Activated naive CD4-positive, alpha-beta T cell treated with anti-CD3 and anti-CD28 coated beads, Interleukin-2, amount 50 U/mL, for 24 hours (primary cell): Measurements from ENCODE around the gene PUDP.
A peak's percentile ranks its signal among the peaks of the same experiment; 100 is the strongest.

Experiments
- H3K27ac Mint-ChIP-seq: one replicate; pipeline ENCODE4 v1.8.0; 2021; ENCODE audit warnings: mild to moderate bottlenecking, mixed read lengths
- H3K27me3 Mint-ChIP-seq: one replicate; pipeline ENCODE4 v1.8.0; 2021; ENCODE audit warnings: mixed read lengths
- H3K36me3 Mint-ChIP-seq: one replicate; pipeline ENCODE4 v1.8.0; 2021; ENCODE audit warnings: mixed read lengths
- H3K4me1 Mint-ChIP-seq: one replicate; pipeline ENCODE4 v1.8.0; 2021; ENCODE audit warnings: mixed read lengths
- H3K4me3 Mint-ChIP-seq: one replicate; pipeline ENCODE4 v1.8.0; 2021; ENCODE audit warnings: mild to moderate bottlenecking, mixed read lengths
- H3K9me3 Mint-ChIP-seq: one replicate; pipeline ENCODE4 v1.8.0; 2021; ENCODE audit warnings: mixed read lengths

Gene PUDP

GRCh38 chrX:7076245-7076661, 71.7 kb downstream of the PUDP start:
- no peak overlapping the region for H3K27ac Mint-ChIP-seq
- H3K4me1 Mint-ChIP-seq = peaks cover 17% of the 10 kb centered on the region
- no peaks in the 10 kb centered on the region for H3K27me3 Mint-ChIP-seq
- H3K4me3 Mint-ChIP-seq = no peak overlapping the region
- H3K36me3 Mint-ChIP-seq = peaks cover 8% of the 10 kb centered on the region
- no peaks in the 10 kb centered on the region for H3K9me3 Mint-ChIP-seq

GRCh38 chrX:7074908-7075204, 73.1 kb downstream of the PUDP start:
- Mint-ChIP-seq H3K27ac (no peak overlapping the region), H3K36me3 (peaks cover 8% of the 10 kb centered on the region), H3K4me1 (peaks cover 22% of the 10 kb centered on the region)

GRCh38 chrX:7074148-7074907, 73.6 kb downstream of the PUDP start:
- Mint-ChIP-seq H3K27me3 (no peaks in the 10 kb centered on the region), H3K36me3 (peaks cover 8% of the 10 kb centered on the region), H3K4me1 (peaks cover 27% of the 10 kb centered on the region), H3K4me3 (no peak overlapping the region), H3K27ac (no peak overlapping the region), H3K9me3 (no peaks in the 10 kb centered on the region)

More at GRCh38 chrX:7074908-7075204, 73.1 kb downstream of the PUDP start:
- H3K9me3 Mint-ChIP-seq = no peaks in the 10 kb centered on the region
- H3K4me3 Mint-ChIP-seq = no peak overlapping the region
- H3K27me3 Mint-ChIP-seq = no peaks in the 10 kb centered on the region

GRCh38 chrX:7073336-7073735, 74.6 kb downstream of the PUDP start:
- H3K4me1 Mint-ChIP-seq = peaks cover 37% of the 10 kb centered on the region
- H3K36me3 Mint-ChIP-seq = peaks cover 5% of the 10 kb centered on the region
- H3K4me3 Mint-ChIP-seq = no peak overlapping the region
- H3K27me3 Mint-ChIP-seq = no peaks in the 10 kb centered on the region
- no peak overlapping the region for H3K27ac Mint-ChIP-seq
- no peaks in the 10 kb centered on the region for H3K9me3 Mint-ChIP-seq

GRCh38 chrX:7072856-7073255, 75.1 kb downstream of the PUDP start:
- Mint-ChIP-seq H3K4me3 (no peak overlapping the region), H3K9me3 (no peaks in the 10 kb centered on the region), H3K27ac (no peak overlapping the region), H3K27me3 (no peaks in the 10 kb centered on the region), H3K4me1 (peaks cover 42% of the 10 kb centered on the region), H3K36me3 (peaks cover 5% of the 10 kb centered on the region)

- H3K4me3 Mint-ChIP-seq = no peak overlapping the region
- no peaks in the 10 kb centered on the region for H3K9me3 Mint-ChIP-seq
- H3K27me3 Mint-ChIP-seq = no peaks in the 10 kb centered on the region
- no peak overlapping the region for H3K27ac Mint-ChIP-seq
- peaks cover 43% of the 10 kb centered on the region for H3K4me1 Mint-ChIP-seq
- H3K36me3 Mint-ChIP-seq = peaks cover 2% of the 10 kb centered on the region
Observed at GRCh38 chrX:7071390-7071789, 76.6 kb downstream of the PUDP start.

GRCh38 chrX:7069556-7069955, 78.4 kb downstream of the PUDP start:
- Mint-ChIP-seq H3K9me3 (no peaks in the 10 kb centered on the region), H3K4me3 (no peak overlapping the region), H3K36me3 (peaks cover 2% of the 10 kb centered on the region), H3K27me3 (no peaks in the 10 kb centered on the region), H3K4me1 (peaks cover 42% of the 10 kb centered on the region), H3K27ac (no peak overlapping the region)

- Mint-ChIP-seq H3K4me3 (peak overlapping the region; percentile 60), H3K27ac (peak overlapping the region; percentile 76), H3K4me1 (peaks cover 42% of the 10 kb centered on the region), H3K27me3 (no peaks in the 10 kb centered on the region), H3K9me3 (no peaks in the 10 kb centered on the region), H3K36me3 (peaks cover 2% of the 10 kb centered on the region)
Observed at GRCh38 chrX:7068939-7069367, 79.0 kb downstream of the PUDP start.

- Mint-ChIP-seq H3K36me3 (peaks cover 2% of the 10 kb centered on the region), H3K4me3 (no peak overlapping the region), H3K4me1 (peaks cover 47% of the 10 kb centered on the region), H3K27me3 (no peaks in the 10 kb centered on the region), H3K9me3 (no peaks in the 10 kb centered on the region), H3K27ac (no peak overlapping the region)
Observed at GRCh38 chrX:7067256-7067655, 80.7 kb downstream of the PUDP start.

- Mint-ChIP-seq H3K36me3 (peaks cover 2% of the 10 kb centered on the region), H3K9me3 (no peaks in the 10 kb centered on the region), H3K27me3 (no peaks in the 10 kb centered on the region), H3K27ac (no peak overlapping the region), H3K4me3 (no peak overlapping the region), H3K4me1 (peaks cover 40% of the 10 kb centered on the region)
Observed at GRCh38 chrX:7065473-7065872, 82.5 kb downstream of the PUDP start.

- no peak overlapping the region for H3K27ac Mint-ChIP-seq
- no peaks in the 10 kb centered on the region for H3K9me3 Mint-ChIP-seq
- H3K4me1 Mint-ChIP-seq = peaks cover 31% of the 10 kb centered on the region
- no peaks in the 10 kb centered on the region for H3K27me3 Mint-ChIP-seq
- no peak overlapping the region for H3K4me3 Mint-ChIP-seq
- peaks cover 4% of the 10 kb centered on the region for H3K36me3 Mint-ChIP-seq
Observed at GRCh38 chrX:7062903-7063302, 85.0 kb downstream of the PUDP start.

- Mint-ChIP-seq H3K36me3 (peaks cover 6% of the 10 kb centered on the region), H3K9me3 (no peaks in the 10 kb centered on the region), H3K4me3 (no peak overlapping the region), H3K27ac (no peak overlapping the region), H3K4me1 (peaks cover 34% of the 10 kb centered on the region), H3K27me3 (no peaks in the 10 kb centered on the region)
Observed at GRCh38 chrX:7062276-7062675, 85.7 kb downstream of the PUDP start.

- peaks cover 34% of the 10 kb centered on the region for H3K4me1 Mint-ChIP-seq
- H3K4me3 Mint-ChIP-seq = no peak overlapping the region
- no peaks in the 10 kb centered on the region for H3K9me3 Mint-ChIP-seq
- no peaks in the 10 kb centered on the region for H3K27me3 Mint-ChIP-seq
- peaks cover 8% of the 10 kb centered on the region for H3K36me3 Mint-ChIP-seq
- no peak overlapping the region for H3K27ac Mint-ChIP-seq
Observed at GRCh38 chrX:7061429-7061828, 86.5 kb downstream of the PUDP start.

- Mint-ChIP-seq H3K36me3 (peaks cover 8% of the 10 kb centered on the region), H3K9me3 (no peaks in the 10 kb centered on the region), H3K4me1 (peaks cover 41% of the 10 kb centered on the region), H3K27ac (no peak overlapping the region), H3K4me3 (no peak overlapping the region), H3K27me3 (no peaks in the 10 kb centered on the region)
Observed at GRCh38 chrX:7060444-7060843, 87.5 kb downstream of the PUDP start.

GRCh38 chrX:7059859-7060258, 88.1 kb downstream of the PUDP start:
- H3K36me3 Mint-ChIP-seq = peaks cover 8% of the 10 kb centered on the region
- H3K9me3 Mint-ChIP-seq = no peaks in the 10 kb centered on the region
- peak overlapping the region; percentile 6 for H3K27ac Mint-ChIP-seq
- peak overlapping the region; percentile 55 for H3K4me3 Mint-ChIP-seq
- H3K27me3 Mint-ChIP-seq = no peaks in the 10 kb centered on the region
- H3K4me1 Mint-ChIP-seq = peaks cover 44% of the 10 kb centered on the region

GRCh38 chrX:7059214-7059838, 88.6 kb downstream of the PUDP start:
- peaks cover 47% of the 10 kb centered on the region for H3K4me1 Mint-ChIP-seq
- H3K27ac Mint-ChIP-seq = peak overlapping the region; percentile 6
- peak overlapping the region; percentile 55 for H3K4me3 Mint-ChIP-seq
- no peaks in the 10 kb centered on the region for H3K27me3 Mint-ChIP-seq
- H3K36me3 Mint-ChIP-seq = peaks cover 8% of the 10 kb centered on the region
- no peaks in the 10 kb centered on the region for H3K9me3 Mint-ChIP-seq
